K562 (cell line): ENCODE results near the gene DCAF6. TPM values are rescaled to one million over a fixed set of nuclear protein-coding genes. Genes with fewer than 3 reads are reported as not detected.

ENCODE experiments used
- ARNT ChIP-seq, 2 experiments: fragments of 450-650 bp; IDR thresholded peaks; 2 replicates each; pipeline ENCODE4 v1.6.1; 2016; ENCODE audit warnings: mild to moderate bottlenecking in 1 of 2
- CBX3 ChIP-seq, 2 experiments: IDR thresholded peaks; 1 replicate in 1 of 2; 2 replicates in 1 of 2; pipeline ENCODE4 v1.6.1; 2012; ENCODE audit warnings: inconsistent platforms in 2 of 2, low read length in 2 of 2, borderline replicate concordance in 1 of 2, control low read depth in 1 of 2
- CHD2 ChIP-seq: IDR thresholded peaks from 2 replicates; pipeline ENCODE4 v1.6.1; 2011; ENCODE audit warnings: low read depth, low read length
- ELF4 ChIP-seq: fragments of 450-650 bp; formaldehyde crosslinking; IDR thresholded peaks from 2 replicates; pipeline ENCODE4 v1.4.0; 2022; ENCODE audit warnings: missing genetic modification characterization
- ETV5 ChIP-seq: sonication (generic); formaldehyde crosslinking; IDR thresholded peaks from 2 replicates; pipeline ENCODE4 v1.4.0; 2020; ENCODE audit warnings: low read depth, mild to moderate bottlenecking, missing genetic modification reagents
- FUS ChIP-seq: fragments of 200-400 bp; formaldehyde crosslinking; optimal IDR thresholded peaks from 2 replicates; pipeline ENCODE3; 2017; ENCODE audit warnings: low read depth, low read length
- GATAD2B ChIP-seq: fragments of 450-650 bp; IDR thresholded peaks from 2 replicates; pipeline ENCODE4 v1.6.1; 2017; ENCODE audit warnings: mild to moderate bottlenecking, borderline replicate concordance
- GTF3C2 ChIP-seq: IDR thresholded peaks from 3 replicates; pipeline ENCODE4 v1.6.1; 2011; ENCODE audit warnings: borderline replicate concordance, mild to moderate bottlenecking, moderate library complexity; ENCODE audit not compliant: insufficient read length; ENCODE audit errors: extremely low read depth
- HDAC6 ChIP-seq: IDR thresholded peaks from 2 replicates; pipeline ENCODE4 v1.6.1; 2012; ENCODE audit warnings: low read depth, mild to moderate bottlenecking, control low read depth, inconsistent platforms, low read length, moderate library complexity
- HIVEP1 ChIP-seq: fragments of 250-450 bp; sonication (Bioruptor Pico); IDR thresholded peaks from 2 replicates; pipeline ENCODE4 v1.4.0; 2020; ENCODE audit warnings: mild to moderate bottlenecking
- HMGN3 ChIP-seq: IDR thresholded peaks from 2 replicates; pipeline ENCODE4 v1.6.1; 2011; ENCODE audit warnings: borderline replicate concordance, low read depth, mild to moderate bottlenecking, mixed read lengths, low read length; ENCODE audit not compliant: insufficient read length; ENCODE audit errors: extremely low read depth
- IRF2 ChIP-seq: sonication (generic); formaldehyde crosslinking; IDR thresholded peaks from 2 replicates; pipeline ENCODE4 v1.8.1; 2022; ENCODE audit warnings: mild to moderate bottlenecking, missing genetic modification reagents
- JUN ChIP-seq, 2 experiments: sonication (generic) in 1 of 2; formaldehyde crosslinking in 1 of 2; IDR thresholded peaks; 2 replicates each; pipeline versions ENCODE4 v1.6.1 to v1.8.0; 2012 to 2022; ENCODE audit warnings: borderline replicate concordance in 2 of 2, mild to moderate bottlenecking in 2 of 2, improper control_type of control experiment in 1 of 2, low read depth in 1 of 2, low read length in 1 of 2, missing genetic modification reagents in 1 of 2
- JUNB ChIP-seq: fragments of 450-650 bp; formaldehyde crosslinking; conservative IDR thresholded peaks from 2 replicates; pipeline ENCODE4 v1.4.0; 2020; ENCODE audit warnings: mild to moderate bottlenecking
- KLF16 ChIP-seq: IDR thresholded peaks from 2 replicates; pipeline ENCODE4 v1.6.1; 2016; ENCODE audit warnings: antibody characterized with exemption
- MAFK ChIP-seq: IDR thresholded peaks from 2 replicates; pipeline ENCODE4 v1.6.1; 2011; ENCODE audit warnings: low read length, improper control_type of control experiment
- NCOA6 ChIP-seq: fragments of 450-650 bp; IDR thresholded peaks from 2 replicates; pipeline ENCODE4 v1.6.1; 2017; ENCODE audit warnings: mild to moderate bottlenecking
- NFIC ChIP-seq: fragments of 450-650 bp; IDR thresholded peaks from 2 replicates; pipeline ENCODE4 v1.6.1; 2017; ENCODE audit warnings: mild to moderate bottlenecking, inconsistent platforms
- POLR2A ChIP-seq: fragments of 450-650 bp; conservative IDR thresholded peaks from 2 replicates; pipeline ENCODE4 v1.6.1; 2016
- POLR2G ChIP-seq: fragments of 200-400 bp; formaldehyde crosslinking; IDR thresholded peaks from 2 replicates; pipeline ENCODE4 v1.6.1; 2017; ENCODE audit warnings: low read depth, mild to moderate bottlenecking, antibody characterized with exemption, low read length, moderate library complexity
- RBBP5 ChIP-seq: fragments of 200-600 bp; sonication (generic); IDR thresholded peaks from 2 replicates; pipeline ENCODE4 v1.6.1; 2012; ENCODE audit warnings: borderline replicate concordance, mild to moderate bottlenecking, low read length, control low read depth, inconsistent platforms; ENCODE audit not compliant: insufficient read depth, poor library complexity, severe bottlenecking
- SMARCA4 ChIP-seq: fragments of 450-650 bp; IDR thresholded peaks from 2 replicates; pipeline ENCODE4 v1.6.1; 2016
- SMC3 ChIP-seq: conservative IDR thresholded peaks from 2 replicates; pipeline ENCODE4 v1.6.1; 2011; ENCODE audit warnings: low read depth, low read length, improper control_type of control experiment; ENCODE audit not compliant: insufficient read depth
- SRSF7 ChIP-seq: fragments of 200-400 bp; formaldehyde crosslinking; optimal IDR thresholded peaks from 2 replicates; pipeline ENCODE3; 2017; ENCODE audit warnings: mild to moderate bottlenecking, low read depth, low read length
- THRA ChIP-seq: fragments of 450-650 bp; IDR thresholded peaks from 2 replicates; pipeline ENCODE4 v1.6.1; 2017; ENCODE audit warnings: mild to moderate bottlenecking, moderate library complexity
- ZBED1 ChIP-seq: IDR thresholded peaks from 2 replicates; pipeline ENCODE4 v1.6.1; 2014
- ZBTB17 ChIP-seq: fragments of 450-650 bp; formaldehyde crosslinking; IDR thresholded peaks from 2 replicates; pipeline ENCODE4 v1.4.0; 2020; ENCODE audit warnings: mild to moderate bottlenecking
- ZNF354B ChIP-seq: fragments of 250-450 bp; sonication (Bioruptor Pico); IDR thresholded peaks from 2 replicates; pipeline ENCODE4 v1.4.0; 2020
- ZNF668 ChIP-seq: fragments of 250-450 bp; sonication (Bioruptor Pico); IDR thresholded peaks from 2 replicates; pipeline ENCODE4 v1.8.0; 2022; ENCODE audit warnings: mild to moderate bottlenecking, inconsistent platforms
- ZSCAN29 ChIP-seq: fragments of 450-650 bp; IDR thresholded peaks from 2 replicates; pipeline ENCODE4 v1.6.1; 2017
- polyA plus RNA-seq, 8 experiments: library from polyadenylated mRNA; depleted of rRNA in 4 of 8; stranded (reverse) in 5 of 8; unstranded in 3 of 8; fragments of >200 nt; fragmentation: Nextera tagmentation in 2 of 8; fragmentation: Illumina TruSeq in 1 of 8; extraction: Ambion mirVana in 2 of 8; extraction: Trizol in 1 of 8; gene quantifications; 2 replicates each; pipeline versions ENCODE4 v1.2.1 to v1.2.3, GENCODE V29; 2011 to 2014; ENCODE audit warnings: inconsistent platforms in 1 of 8, missing spikeins in 1 of 8
- total RNA-seq, 7 experiments: library from RNA; depleted of rRNA in 6 of 7; stranded (reverse); fragments of >200 nt in 6 of 7; fragmentation: Illumina TruSeq in 2 of 7; extraction: Trizol in 2 of 7; gene quantifications; 2 replicates each; pipeline versions ENCODE4 v1.2.1 to v1.2.3, GENCODE V29; 2011 to 2021; ENCODE audit warnings: low replicate concordance in 1 of 7

The DCAF6 gene
- total and polyA plus RNA-seq, 9 of the 15 experiments (the other 6 are each of a cell fraction or from before 2014, with no cell fraction given) = 19.1 to 102 (median 46.3) TPM

GRCh38 chr1:167926486-167926997, 9.9 kb upstream of the DCAF6 start (continued):
- TF ChIP-seq MAFK (peak; percentile 75), HMGN3 (no peak), SMARCA4 (peak; percentile 36; the same call in 1 of the 2 replicates), ELF4 (CRISPR knock-in tag) (no peak), IRF2 (CRISPR knock-in tag) (no peak), POLR2G (no peak), RBBP5 (no peak), FUS (no peak), JUNB (CRISPR knock-in tag) (no peak), ZNF668 (CRISPR knock-in tag) (no peak), ZNF354B (no peak), NFIC (peak; percentile 8; the same call in 1 of the 2 replicates), GATAD2B (peak; percentile 46; the same call in 1 of the 2 replicates), SMC3 (peak; percentile 20; the same call in 1 of the 2 replicates), CHD2 (no peak), ZSCAN29 (no peak), ZBTB17 (no peak), POLR2A (no peak), ZBED1 (no peak), JUN (IDR thresholded peaks at IDR 0.05; ENCODE audit: borderline replicate concordance, low read depth, low read length) (0 out of 2 replicates have a peak, but pooled peaks have one; percentile 15), JUN (CRISPR knock-in tag; IDR thresholded peaks at IDR 0.05; ENCODE audit: borderline replicate concordance) (no peak), KLF16 (no peak), THRA (no peak), HDAC6 (no peak), CBX3 (IDR thresholded peaks at IDR 0.05; ENCODE audit: borderline replicate concordance in 1 of 2, low read length in 2 of 2) (no peak), NCOA6 (no peak), ETV5 (CRISPR knock-in tag) (no peak), SRSF7 (no peak), GTF3C2 (no peak), HIVEP1 (no peak), ARNT (IDR thresholded peaks at IDR 0.05) (no peak)
